ENCODE results near the gene KMT2E. TPM values are rescaled to one million over a fixed set of nuclear protein-coding genes. Genes with fewer than 3 reads are reported as not detected.

The KMT2E gene
- total RNA-seq, 1 experiment from 2014 or later: 52.3 TPM

DNA sequence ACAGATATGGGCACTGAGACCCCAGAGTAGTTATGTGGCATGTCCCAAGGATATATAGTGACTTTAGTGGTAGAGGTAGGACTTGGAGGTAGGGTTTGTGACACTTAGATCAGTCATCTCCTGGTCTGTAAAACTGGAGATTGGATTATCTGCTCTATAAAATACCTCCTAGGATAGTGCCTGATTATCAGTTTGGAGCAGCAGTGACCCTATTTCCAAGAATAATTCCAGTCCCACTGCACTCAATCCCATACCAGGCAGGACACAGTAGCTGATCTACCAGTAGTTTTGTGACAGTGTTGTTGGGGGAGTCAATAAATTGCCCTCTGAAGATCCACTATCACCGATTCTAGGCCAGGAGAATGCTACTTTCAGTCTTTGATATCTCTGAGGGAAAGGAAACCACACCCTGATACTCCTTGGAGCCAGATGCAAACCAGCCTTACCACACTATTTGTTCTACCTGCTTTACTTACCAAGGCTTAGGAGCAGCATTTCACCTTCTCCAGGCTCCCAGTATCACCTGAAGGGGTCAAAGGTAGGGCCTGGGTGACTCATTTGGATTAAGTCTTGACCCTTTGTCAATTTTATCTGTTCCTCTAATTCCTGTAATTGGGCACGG, 30.6 kb downstream of the KMT2E start (continued):
- TF ChIP-seq, protein P1, sequence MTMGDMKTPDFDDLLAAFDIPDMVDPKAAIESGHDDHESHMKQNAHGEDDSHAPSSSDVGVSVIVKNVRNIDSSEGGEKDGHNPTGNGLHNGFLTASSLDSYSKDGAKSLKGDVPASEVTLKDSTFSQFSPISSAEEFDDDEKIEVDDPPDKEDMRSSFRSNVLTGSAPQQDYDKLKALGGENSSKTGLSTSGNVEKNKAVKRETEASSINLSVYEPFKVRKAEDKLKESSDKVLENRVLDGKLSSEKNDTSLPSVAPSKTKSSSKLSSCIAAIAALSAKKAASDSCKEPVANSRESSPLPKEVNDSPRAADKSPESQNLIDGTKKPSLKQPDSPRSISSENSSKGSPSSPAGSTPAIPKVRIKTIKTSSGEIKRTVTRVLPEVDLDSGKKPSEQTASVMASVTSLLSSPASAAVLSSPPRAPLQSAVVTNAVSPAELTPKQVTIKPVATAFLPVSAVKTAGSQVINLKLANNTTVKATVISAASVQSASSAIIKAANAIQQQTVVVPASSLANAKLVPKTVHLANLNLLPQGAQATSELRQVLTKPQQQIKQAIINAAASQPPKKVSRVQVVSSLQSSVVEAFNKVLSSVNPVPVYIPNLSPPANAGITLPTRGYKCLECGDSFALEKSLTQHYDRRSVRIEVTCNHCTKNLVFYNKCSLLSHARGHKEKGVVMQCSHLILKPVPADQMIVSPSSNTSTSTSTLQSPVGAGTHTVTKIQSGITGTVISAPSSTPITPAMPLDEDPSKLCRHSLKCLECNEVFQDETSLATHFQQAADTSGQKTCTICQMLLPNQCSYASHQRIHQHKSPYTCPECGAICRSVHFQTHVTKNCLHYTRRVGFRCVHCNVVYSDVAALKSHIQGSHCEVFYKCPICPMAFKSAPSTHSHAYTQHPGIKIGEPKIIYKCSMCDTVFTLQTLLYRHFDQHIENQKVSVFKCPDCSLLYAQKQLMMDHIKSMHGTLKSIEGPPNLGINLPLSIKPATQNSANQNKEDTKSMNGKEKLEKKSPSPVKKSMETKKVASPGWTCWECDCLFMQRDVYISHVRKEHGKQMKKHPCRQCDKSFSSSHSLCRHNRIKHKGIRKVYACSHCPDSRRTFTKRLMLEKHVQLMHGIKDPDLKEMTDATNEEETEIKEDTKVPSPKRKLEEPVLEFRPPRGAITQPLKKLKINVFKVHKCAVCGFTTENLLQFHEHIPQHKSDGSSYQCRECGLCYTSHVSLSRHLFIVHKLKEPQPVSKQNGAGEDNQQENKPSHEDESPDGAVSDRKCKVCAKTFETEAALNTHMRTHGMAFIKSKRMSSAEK (CRISPR knock-in tag; IDR thresholded peaks at IDR 0.05; ENCODE audit: borderline replicate concordance): no peak
- TF ChIP-seq, protein P2, sequence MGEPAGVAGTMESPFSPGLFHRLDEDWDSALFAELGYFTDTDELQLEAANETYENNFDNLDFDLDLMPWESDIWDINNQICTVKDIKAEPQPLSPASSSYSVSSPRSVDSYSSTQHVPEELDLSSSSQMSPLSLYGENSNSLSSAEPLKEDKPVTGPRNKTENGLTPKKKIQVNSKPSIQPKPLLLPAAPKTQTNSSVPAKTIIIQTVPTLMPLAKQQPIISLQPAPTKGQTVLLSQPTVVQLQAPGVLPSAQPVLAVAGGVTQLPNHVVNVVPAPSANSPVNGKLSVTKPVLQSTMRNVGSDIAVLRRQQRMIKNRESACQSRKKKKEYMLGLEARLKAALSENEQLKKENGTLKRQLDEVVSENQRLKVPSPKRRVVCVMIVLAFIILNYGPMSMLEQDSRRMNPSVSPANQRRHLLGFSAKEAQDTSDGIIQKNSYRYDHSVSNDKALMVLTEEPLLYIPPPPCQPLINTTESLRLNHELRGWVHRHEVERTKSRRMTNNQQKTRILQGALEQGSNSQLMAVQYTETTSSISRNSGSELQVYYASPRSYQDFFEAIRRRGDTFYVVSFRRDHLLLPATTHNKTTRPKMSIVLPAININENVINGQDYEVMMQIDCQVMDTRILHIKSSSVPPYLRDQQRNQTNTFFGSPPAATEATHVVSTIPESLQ (CRISPR knock-in tag; IDR thresholded peaks at IDR 0.05): no peak
- TF ChIP-seq, protein P3, sequence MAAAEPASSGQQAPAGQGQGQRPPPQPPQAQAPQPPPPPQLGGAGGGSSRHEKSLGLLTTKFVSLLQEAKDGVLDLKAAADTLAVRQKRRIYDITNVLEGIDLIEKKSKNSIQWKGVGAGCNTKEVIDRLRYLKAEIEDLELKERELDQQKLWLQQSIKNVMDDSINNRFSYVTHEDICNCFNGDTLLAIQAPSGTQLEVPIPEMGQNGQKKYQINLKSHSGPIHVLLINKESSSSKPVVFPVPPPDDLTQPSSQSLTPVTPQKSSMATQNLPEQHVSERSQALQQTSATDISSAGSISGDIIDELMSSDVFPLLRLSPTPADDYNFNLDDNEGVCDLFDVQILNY (CRISPR knock-in tag; IDR thresholded peaks at IDR 0.05): no peak
- TF ChIP-seq NR2C2 (CRISPR knock-in tag; IDR thresholded peaks at IDR 0.05): no peak

DNA sequence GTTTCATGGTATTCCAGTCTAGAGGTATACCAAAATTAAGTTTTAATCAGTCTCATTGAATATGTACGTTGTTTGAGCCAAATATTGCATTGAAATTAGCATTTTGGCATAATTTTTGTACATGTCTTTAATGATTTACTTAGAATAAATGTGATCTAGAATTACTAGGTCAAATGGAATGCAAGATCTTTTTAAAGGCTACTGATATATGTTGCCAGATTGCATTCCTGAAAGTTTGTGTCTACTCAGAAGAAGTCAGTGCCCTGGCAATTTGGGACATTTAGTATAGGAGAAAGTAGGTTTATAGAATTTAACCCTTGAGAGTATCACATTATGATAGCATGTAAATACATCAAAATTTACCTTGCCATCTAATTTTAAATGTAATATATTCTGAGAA, 32.4 kb downstream of the KMT2E start:
- Mint-ChIP-seq H3K27me3 (ENCODE audit: low read depth) (no peaks in the 10 kb centered on the region), H3K4me1 (no peaks in the 10 kb centered on the region), H3K27ac (no peak overlapping the region), H3K36me3 (peaks cover 49% of the 10 kb centered on the region), H3K4me3 (no peak overlapping the region), H3K9me3 (no peaks in the 10 kb centered on the region)
- no peak for DNase-seq (ENCODE audit: low spot score)
- no peak for ATAC-seq
- POLR2A ChIA-PET: no interaction called here
- TF ChIP-seq OVOL2 (CRISPR knock-in tag; IDR thresholded peaks at IDR 0.05; ENCODE audit: borderline replicate concordance) (no peak), CREB1 (CRISPR knock-in tag; IDR thresholded peaks at IDR 0.05) (no peak), KAT7 (CRISPR knock-in tag; IDR thresholded peaks at IDR 0.05; ENCODE audit: borderline replicate concordance) (no peak), TEAD4 (CRISPR knock-in tag; IDR thresholded peaks at IDR 0.05) (no peak)
- TF ChIP-seq, protein P4, sequence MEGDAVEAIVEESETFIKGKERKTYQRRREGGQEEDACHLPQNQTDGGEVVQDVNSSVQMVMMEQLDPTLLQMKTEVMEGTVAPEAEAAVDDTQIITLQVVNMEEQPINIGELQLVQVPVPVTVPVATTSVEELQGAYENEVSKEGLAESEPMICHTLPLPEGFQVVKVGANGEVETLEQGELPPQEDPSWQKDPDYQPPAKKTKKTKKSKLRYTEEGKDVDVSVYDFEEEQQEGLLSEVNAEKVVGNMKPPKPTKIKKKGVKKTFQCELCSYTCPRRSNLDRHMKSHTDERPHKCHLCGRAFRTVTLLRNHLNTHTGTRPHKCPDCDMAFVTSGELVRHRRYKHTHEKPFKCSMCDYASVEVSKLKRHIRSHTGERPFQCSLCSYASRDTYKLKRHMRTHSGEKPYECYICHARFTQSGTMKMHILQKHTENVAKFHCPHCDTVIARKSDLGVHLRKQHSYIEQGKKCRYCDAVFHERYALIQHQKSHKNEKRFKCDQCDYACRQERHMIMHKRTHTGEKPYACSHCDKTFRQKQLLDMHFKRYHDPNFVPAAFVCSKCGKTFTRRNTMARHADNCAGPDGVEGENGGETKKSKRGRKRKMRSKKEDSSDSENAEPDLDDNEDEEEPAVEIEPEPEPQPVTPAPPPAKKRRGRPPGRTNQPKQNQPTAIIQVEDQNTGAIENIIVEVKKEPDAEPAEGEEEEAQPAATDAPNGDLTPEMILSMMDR (IDR thresholded peaks at IDR 0.05): no peak
- TF ChIP-seq, protein P2 (CRISPR knock-in tag; IDR thresholded peaks at IDR 0.05): no peak
- CTCF ChIA-PET: no interaction called here

DNA sequence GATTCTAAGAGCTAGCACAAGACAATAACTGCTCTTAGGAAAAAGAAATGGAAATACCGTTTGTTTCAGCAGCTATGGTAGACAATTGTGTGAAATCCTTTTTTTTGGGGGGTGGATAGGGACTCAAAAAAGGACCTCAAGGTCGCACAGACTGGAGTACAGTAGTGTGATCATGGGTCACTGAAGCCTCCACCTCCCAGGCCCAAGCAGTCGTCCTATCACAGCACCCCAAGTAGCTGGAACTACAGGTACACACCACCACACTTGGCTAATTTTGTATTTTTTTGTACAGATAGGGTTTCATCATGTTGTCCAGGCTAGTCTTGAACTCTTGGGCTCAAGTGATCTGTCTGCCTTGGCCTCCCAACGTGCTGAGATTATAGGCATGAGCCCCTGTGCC, 33.9 kb downstream of the KMT2E start:
- TF ChIP-seq GTF2I (CRISPR knock-in tag; conservative IDR thresholded peaks at IDR 0.05): no peak
- TF ChIP-seq, protein P2 (CRISPR knock-in tag; IDR thresholded peaks at IDR 0.05): no peak
- no peak for TF ChIP-seq ESRRA (CRISPR knock-in tag; IDR thresholded peaks at IDR 0.05; ENCODE audit: borderline replicate concordance)
- no peak for TF ChIP-seq OVOL2 (CRISPR knock-in tag; IDR thresholded peaks at IDR 0.05; ENCODE audit: borderline replicate concordance)
- no peak for TF ChIP-seq TEAD4 (CRISPR knock-in tag; IDR thresholded peaks at IDR 0.05)
- TF ChIP-seq, protein P5, sequence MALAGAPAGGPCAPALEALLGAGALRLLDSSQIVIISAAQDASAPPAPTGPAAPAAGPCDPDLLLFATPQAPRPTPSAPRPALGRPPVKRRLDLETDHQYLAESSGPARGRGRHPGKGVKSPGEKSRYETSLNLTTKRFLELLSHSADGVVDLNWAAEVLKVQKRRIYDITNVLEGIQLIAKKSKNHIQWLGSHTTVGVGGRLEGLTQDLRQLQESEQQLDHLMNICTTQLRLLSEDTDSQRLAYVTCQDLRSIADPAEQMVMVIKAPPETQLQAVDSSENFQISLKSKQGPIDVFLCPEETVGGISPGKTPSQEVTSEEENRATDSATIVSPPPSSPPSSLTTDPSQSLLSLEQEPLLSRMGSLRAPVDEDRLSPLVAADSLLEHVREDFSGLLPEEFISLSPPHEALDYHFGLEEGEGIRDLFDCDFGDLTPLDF (CRISPR knock-in tag; IDR thresholded peaks at IDR 0.05): no peak
- TF ChIP-seq MXD4 (CRISPR knock-in tag; IDR thresholded peaks at IDR 0.05; ENCODE audit: borderline replicate concordance): no peak
- no peak for TF ChIP-seq ZNF138 (CRISPR knock-in tag; conservative IDR thresholded peaks at IDR 0.05)
- DNase-seq (ENCODE audit: low spot score) (no peak), ATAC-seq (no peak)
- H3K9me3 Mint-ChIP-seq: no peaks in the 10 kb centered on the region
- ChIA-PET CTCF (no interaction called here), POLR2A (no interaction called here)
- H3K4me3 Mint-ChIP-seq: no peak overlapping the region
- peaks cover 38% of the 10 kb centered on the region for H3K36me3 Mint-ChIP-seq
- H3K27ac Mint-ChIP-seq: no peak overlapping the region
- H3K4me1 Mint-ChIP-seq: no peaks in the 10 kb centered on the region
- no peaks in the 10 kb centered on the region for H3K27me3 Mint-ChIP-seq (ENCODE audit: low read depth)
